NCI-H187 (cell line): ENCODE data around the gene NOXA1.
"Not testable (repeated sequence)": the region's sequence is repeated elsewhere in the genome, so short reads cannot be mapped to it uniquely, and the experiment has no call there.

Source experiments
- DNase-seq, 2 experiments: peaks; one replicate each; lab custom pipeline; 2025; lab: John Stamatoyannopoulos, UW

NOXA1 gene

GRCh38 chr9:137422604-137423513, at the start of gene NOXA1, which contains the start of gene EXD3:
TSS of gene NOXA1 (plus strand) at chr9:137423393. CDS start at chr9:137423530, 137 bp downstream.
TSS of gene EXD3 (minus strand) at chr9:137423162. CDS start at chr9:137395357, 27,805 bp downstream.
- peak; percentile 60 to 80 for DNase-seq

- no peak for DNase-seq
Measured at GRCh38 chr9:137373611-137373980, 49.6 kb upstream of the NOXA1 start.

- DNase-seq: no peak
Measured at GRCh38 chr9:137374131-137374845, 48.9 kb upstream of the NOXA1 start.

GRCh38 chr9:137375321-137376058, 47.7 kb upstream of the NOXA1 start:
- DNase-seq: no peak

GRCh38 chr9:137376386-137376785, 46.8 kb upstream of the NOXA1 start:
- DNase-seq: no peak

GRCh38 chr9:137378688-137379410, 44.3 kb upstream of the NOXA1 start:
- not testable (repeated sequence) for DNase-seq

GRCh38 chr9:137379761-137380161, 43.4 kb upstream of the NOXA1 start:
- no peak for DNase-seq

- DNase-seq: no peak
Measured at GRCh38 chr9:137380171-137380570, 43.0 kb upstream of the NOXA1 start.

- DNase-seq: no peak
Measured at GRCh38 chr9:137380606-137381005, 42.6 kb upstream of the NOXA1 start.

- no peak for DNase-seq
Measured at GRCh38 chr9:137381501-137382443, 41.4 kb upstream of the NOXA1 start.

- no peak for DNase-seq
Measured at GRCh38 chr9:137382444-137383080, 40.6 kb upstream of the NOXA1 start.

GRCh38 chr9:137383081-137383783, 40.0 kb upstream of the NOXA1 start:
- no peak for DNase-seq

- no peak for DNase-seq
Measured at GRCh38 chr9:137383784-137384756, 39.1 kb upstream of the NOXA1 start.

GRCh38 chr9:137385061-137385655, 38.0 kb upstream of the NOXA1 start:
- no peak for DNase-seq

- not testable (repeated sequence) for DNase-seq
Measured at GRCh38 chr9:137386507-137387113, 36.6 kb upstream of the NOXA1 start.

GRCh38 chr9:137387114-137387890, 35.9 kb upstream of the NOXA1 start:
- no peak for DNase-seq
